Spinal cord (tissue), 10 donors: ENCODE data around the gene MTCH1. TPM values are rescaled to one million over a fixed set of nuclear protein-coding genes. Genes with fewer than 3 reads are reported as not detected.
"Not testable (repeated sequence)": the region's sequence is repeated elsewhere in the genome, so short reads cannot be mapped to it uniquely, and the experiment has no call there.

Experiments
- DNase-seq, 6 donors: peaks; one replicate each; pipeline versions ENCODE4 v3.0.0 to v3.0.0-alpha.2; 2013 to 2015; ENCODE audit warnings: low spot score in 6 of 6, low read depth in 4 of 6
- H3K27ac ChIP-seq: one replicate; pipeline ENCODE4 v1.5.1; 2013; ENCODE audit warnings: low read depth, low read length, control low read depth
- H3K27me3 ChIP-seq: one replicate; pipeline ENCODE4 v1.6.1; 2013; ENCODE audit warnings: low read length; ENCODE audit not compliant: control insufficient read depth, insufficient read depth
- H3K36me3 ChIP-seq: one replicate; pipeline ENCODE4 v1.6.1; 2013; ENCODE audit warnings: low read length; ENCODE audit not compliant: control insufficient read depth, insufficient read depth
- H3K4me1 ChIP-seq: one replicate; pipeline ENCODE4 v1.6.1; 2013; ENCODE audit warnings: low read length; ENCODE audit not compliant: control insufficient read depth, insufficient read depth
- H3K4me3 ChIP-seq: one replicate; pipeline ENCODE4 v1.5.1; 2013; ENCODE audit warnings: low read depth, low read length, control low read depth
- H3K9me3 ChIP-seq: one replicate; pipeline ENCODE4 v1.6.1; 2013; ENCODE audit warnings: low read length; ENCODE audit not compliant: control insufficient read depth, insufficient read depth
- WGBS: methylation state at CpG from one replicate; pipeline ENCODE4 v1.1.5; 2013; ENCODE audit warnings: missing lambda C conversion rate; ENCODE audit not compliant: insufficient coverage; 5-methylcytosine and 5-hydroxymethylcytosine counted together
- polyA plus RNA-seq, 2 donors: library from polyadenylated mRNA; unstranded; fragments of 120-200 nt; gene quantifications; one replicate each; pipeline ENCODE4 v1.2.1, GENCODE V29; 2013; ENCODE audit not compliant: insufficient read length in 2 of 2
- total RNA-seq, 2 donors: library from RNA; depleted of rRNA in 1 of 2; stranded (reverse); fragments of 120-200 nt in 1 of 2; fragments of >200 nt in 1 of 2; gene quantifications; one replicate each; pipeline versions ENCODE4 v1.2.3 to v1.2.4, GENCODE V29; 2013 to 2014
- donor health status: healthy.

The MTCH1 gene
- total and polyA plus RNA-seq, 4 donors, result 195 to 299 (median 248) TPM

DNA sequence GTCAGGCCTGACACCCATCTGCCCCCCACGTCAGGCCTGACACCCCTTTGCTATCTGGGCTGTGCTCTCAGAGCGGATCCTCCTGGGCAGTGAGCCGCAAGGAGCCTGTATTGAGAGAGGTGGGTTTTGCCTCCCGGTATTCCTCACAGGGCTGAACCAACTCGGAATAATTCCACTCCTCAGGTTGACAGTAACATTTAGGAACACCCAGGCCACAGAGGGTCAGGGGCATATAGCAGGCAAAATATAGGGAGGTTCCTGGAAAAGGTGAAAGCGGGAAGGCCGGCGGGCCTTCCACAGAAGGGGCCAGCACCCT lies 12.7 kb upstream of the MTCH1 start:
- DNase-seq, result peak in 1 of 6 donors; percentile 41
- no peaks in the 10 kb centered on the region for H3K9me3 ChIP-seq
- no peak overlapping the region for H3K4me3 ChIP-seq
- no peaks in the 10 kb centered on the region for H3K27me3 ChIP-seq
- H3K36me3 ChIP-seq, result no peaks in the 10 kb centered on the region
- peak overlapping the region; percentile 96 for H3K27ac ChIP-seq
- WGBS, result 49% methylated on average over 3 of the region's 8 CpGs
- H3K4me1 ChIP-seq, result peaks cover 35% of the 10 kb centered on the region

GRCh38 chr6:36997811-36998722 lies 12.1 kb upstream of the MTCH1 start:
- H3K4me3 ChIP-seq, result no peak overlapping the region
- H3K4me1 ChIP-seq, result peaks cover 35% of the 10 kb centered on the region
- no peaks in the 10 kb centered on the region for H3K36me3 ChIP-seq
- H3K9me3 ChIP-seq, result no peaks in the 10 kb centered on the region
- H3K27ac ChIP-seq, result peak overlapping the region; percentile 96
- 30% methylated on average over 9 of the region's 18 CpGs for WGBS
- peak; percentile 43 to 84 (median 66) for DNase-seq
- H3K27me3 ChIP-seq, result no peaks in the 10 kb centered on the region

GRCh38 chr6:36990401-36990800 lies 4.4 kb upstream of the MTCH1 start:
- not testable (repeated sequence) for H3K4me1 ChIP-seq, DNase-seq, H3K36me3 ChIP-seq, H3K27me3 ChIP-seq, H3K4me3 ChIP-seq, H3K9me3 ChIP-seq, H3K27ac ChIP-seq
- 83% methylated on average over 2 of the region's 2 CpGs for WGBS

DNA sequence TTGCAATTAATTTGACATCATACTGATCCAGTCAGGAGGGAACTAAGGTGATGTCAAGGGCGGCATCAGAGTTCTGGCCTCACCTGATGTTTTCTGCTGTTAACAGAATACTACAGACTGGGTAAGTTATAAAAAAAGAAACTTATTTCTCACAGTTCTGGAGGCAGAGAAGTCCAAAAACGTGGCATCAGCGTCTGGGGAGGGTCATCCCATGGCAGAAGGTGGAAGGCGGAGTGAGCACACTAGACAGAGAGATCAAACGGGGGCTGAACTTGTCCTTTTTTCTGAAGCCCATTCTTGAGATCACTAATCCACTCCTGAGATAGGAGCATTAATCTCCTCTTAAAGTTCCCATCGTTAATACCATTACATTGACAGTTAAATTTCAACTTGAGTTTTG lies 3.3 kb upstream of the MTCH1 start:
- 80% methylated on average over 3 of the region's 6 CpGs for WGBS
- Histone ChIP-seq H3K36me3 (no peaks in the 10 kb centered on the region), H3K4me1 (peaks cover 8% of the 10 kb centered on the region), H3K27me3 (no peaks in the 10 kb centered on the region), H3K9me3 (no peaks in the 10 kb centered on the region), H3K4me3 (no peak overlapping the region), H3K27ac (no peak overlapping the region)
- no peak for DNase-seq

DNA sequence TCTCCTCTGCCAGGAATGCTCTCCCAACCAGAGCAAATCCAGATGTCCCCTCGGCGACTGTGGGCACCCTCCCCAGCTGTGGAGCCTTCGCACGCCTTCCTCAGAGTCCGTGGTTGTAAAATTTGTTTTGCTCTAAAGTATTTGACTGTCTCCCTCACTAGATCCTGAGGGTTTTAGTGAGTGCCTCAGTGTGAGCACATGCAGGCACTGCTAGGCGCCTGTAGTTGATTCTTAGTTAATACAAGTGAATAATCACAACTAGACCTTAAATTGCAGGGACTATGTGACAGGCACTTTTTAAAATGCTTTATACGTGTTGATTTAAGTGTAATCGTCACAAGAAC lies 680 bp upstream of the MTCH1 start:
- Histone ChIP-seq H3K4me1 (peaks cover 11% of the 10 kb centered on the region), H3K27me3 (no peaks in the 10 kb centered on the region), H3K36me3 (peaks cover 4% of the 10 kb centered on the region), H3K9me3 (no peaks in the 10 kb centered on the region), H3K4me3 (peak overlapping the region; percentile 83), H3K27ac (peak overlapping the region; percentile 97)
- WGBS, result no CpG with 5 or more reads among the region's 8 CpGs
- no peak for DNase-seq

- Histone ChIP-seq H3K9me3 (no peaks in the 10 kb centered on the region), H3K4me3 (peak overlapping the region; percentile 95), H3K36me3 (peaks cover 13% of the 10 kb centered on the region), H3K27ac (peak overlapping the region; percentile 86), H3K4me1 (peaks cover 21% of the 10 kb centered on the region), H3K27me3 (no peaks in the 10 kb centered on the region)
- 0% methylated on average over 12 of the region's 15 CpGs for whole genome bisulfite sequencing
- peak in 2 of 6 donors; percentile 26 to 39 for DNase-seq
Measured at GRCh38 chr6:36985417-36985807, 584 bp downstream of the MTCH1 start.

DNA sequence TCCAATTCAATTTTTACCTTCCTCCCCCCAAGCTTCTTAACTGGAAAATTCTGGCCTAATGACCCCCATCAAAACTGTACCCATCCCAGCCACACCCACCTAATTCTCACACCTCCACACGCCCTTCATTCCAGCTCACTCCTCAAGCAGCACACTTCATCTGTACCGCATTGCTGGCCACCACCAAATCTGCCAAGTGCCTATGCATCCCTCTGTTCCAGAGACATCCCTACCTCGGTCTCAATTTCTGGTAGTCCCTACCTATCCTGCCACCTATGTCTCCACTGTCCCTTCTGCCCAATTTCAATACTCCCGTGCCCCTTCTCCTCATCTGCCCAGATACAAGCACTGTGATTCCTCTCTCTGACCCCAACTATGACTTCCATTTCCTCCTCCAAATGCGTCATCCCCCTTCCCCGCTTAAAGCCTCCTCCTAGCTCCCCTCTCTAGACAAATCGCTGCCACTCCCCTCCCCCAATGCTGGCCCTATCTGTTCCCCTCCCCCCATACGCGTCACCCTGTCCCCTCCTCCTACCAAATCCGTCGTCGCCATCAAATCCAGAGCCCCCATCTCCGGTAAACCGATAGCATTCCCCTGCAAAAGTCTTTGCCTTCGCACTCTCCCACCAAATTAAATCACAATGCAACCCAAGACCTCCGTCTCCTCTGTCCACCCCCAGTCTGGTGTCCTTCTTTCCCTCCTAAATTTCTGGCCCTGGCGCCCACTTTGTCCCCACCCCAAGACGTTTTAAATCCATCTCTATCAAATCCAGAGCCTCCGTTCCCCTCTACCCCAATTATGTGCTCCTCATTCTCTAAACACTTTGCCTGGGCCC lies 1.2 kb downstream of the MTCH1 start:
- H3K4me3 ChIP-seq, result peak overlapping the region; percentile 95
- peaks cover 27% of the 10 kb centered on the region for H3K4me1 ChIP-seq
- DNase-seq, result peak in 3 of 6 donors; percentile 35 to 83 (median 74)

DNA sequence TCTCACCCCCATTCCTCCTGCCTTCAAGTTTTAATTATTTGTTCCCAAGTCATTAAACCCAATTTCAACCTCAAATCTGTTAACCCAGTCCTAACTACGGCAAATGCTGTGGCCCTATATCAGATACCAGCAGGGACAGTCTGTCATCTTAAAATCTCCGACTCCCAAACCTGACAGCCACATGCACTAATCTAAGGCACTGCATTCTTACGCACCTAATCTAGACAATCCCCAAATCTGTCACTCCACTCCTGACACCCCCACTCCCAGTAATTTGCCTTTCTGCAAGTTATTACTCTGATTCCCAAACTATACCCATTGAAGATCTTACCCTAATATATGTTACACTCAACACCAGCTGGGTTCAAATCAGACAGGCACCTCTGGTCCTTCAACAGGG lies 2.5 kb downstream of the MTCH1 start:
- Histone ChIP-seq H3K27me3 (no peaks in the 10 kb centered on the region), H3K36me3 (peaks cover 16% of the 10 kb centered on the region), H3K4me3 (no peak overlapping the region), H3K9me3 (no peaks in the 10 kb centered on the region), H3K4me1 (peaks cover 32% of the 10 kb centered on the region), H3K27ac (no peak overlapping the region)
- 95% methylated on average over 3 of the region's 3 CpGs for WGBS
- no peak for DNase-seq

More for the DNA sequence above, 1.2 kb downstream of the MTCH1 start:
- H3K36me3 ChIP-seq, result peaks cover 16% of the 10 kb centered on the region
- peak overlapping the region; percentile 85 for H3K27ac ChIP-seq
- H3K27me3 ChIP-seq, result no peaks in the 10 kb centered on the region
- H3K9me3 ChIP-seq, result no peaks in the 10 kb centered on the region
- WGBS, result 4% methylated on average over 19 of the region's 19 CpGs

DNA sequence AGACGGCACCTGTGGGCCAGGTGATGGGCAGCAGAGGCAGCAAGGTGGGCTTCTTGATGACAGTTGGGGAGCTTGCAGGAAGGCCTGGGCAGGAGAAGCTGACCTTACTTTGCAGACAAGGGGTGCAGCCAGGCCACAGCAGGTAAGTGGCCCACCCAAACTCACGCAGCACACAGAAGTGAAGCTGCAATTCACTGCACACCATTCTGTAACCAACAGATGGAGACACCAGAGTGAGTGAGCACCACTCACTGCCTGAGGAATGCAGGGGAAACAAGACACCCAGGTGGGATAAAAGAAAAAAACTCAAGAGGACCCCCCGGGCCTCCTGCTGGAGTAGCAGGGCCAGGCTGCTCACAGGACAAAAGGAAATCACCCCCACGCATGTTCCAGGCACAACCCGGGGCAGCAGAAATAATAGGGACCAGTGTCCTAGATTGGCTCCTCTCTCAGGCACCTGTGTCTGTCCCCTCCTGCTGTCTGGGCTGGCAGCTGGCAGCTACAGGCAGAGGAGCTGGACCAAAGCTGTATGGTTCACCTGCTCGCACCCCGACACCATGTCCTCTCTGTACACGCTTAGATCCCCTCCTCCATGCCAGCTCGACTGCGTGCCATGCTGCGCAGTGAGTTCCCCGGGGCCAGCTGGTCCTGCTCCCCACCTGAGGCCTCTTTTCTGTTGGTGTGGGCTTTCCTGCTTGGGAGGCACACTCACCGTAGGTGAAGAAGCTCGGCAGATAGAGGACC lies 4.9 kb downstream of the MTCH1 start:
- Histone ChIP-seq H3K27me3 (no peaks in the 10 kb centered on the region), H3K9me3 (no peaks in the 10 kb centered on the region), H3K36me3 (peaks cover 41% of the 10 kb centered on the region), H3K4me1 (peaks cover 32% of the 10 kb centered on the region), H3K4me3 (no peak overlapping the region), H3K27ac (no peak overlapping the region)
- 53% methylated on average over 14 of the region's 14 CpGs for WGBS
- DNase-seq, result no peak
